ENCODE data around the gene SAMD10. TPM values are rescaled to one million over a fixed set of nuclear protein-coding genes. Genes with fewer than 3 reads are reported as not detected.
"Not testable (repeated sequence)": the region's sequence is repeated elsewhere in the genome, so short reads cannot be mapped to it uniquely, and the experiment has no call there.

SAMD10 gene
- polyA plus RNA-seq, 1 donor, result 5.0 TPM

DNA sequence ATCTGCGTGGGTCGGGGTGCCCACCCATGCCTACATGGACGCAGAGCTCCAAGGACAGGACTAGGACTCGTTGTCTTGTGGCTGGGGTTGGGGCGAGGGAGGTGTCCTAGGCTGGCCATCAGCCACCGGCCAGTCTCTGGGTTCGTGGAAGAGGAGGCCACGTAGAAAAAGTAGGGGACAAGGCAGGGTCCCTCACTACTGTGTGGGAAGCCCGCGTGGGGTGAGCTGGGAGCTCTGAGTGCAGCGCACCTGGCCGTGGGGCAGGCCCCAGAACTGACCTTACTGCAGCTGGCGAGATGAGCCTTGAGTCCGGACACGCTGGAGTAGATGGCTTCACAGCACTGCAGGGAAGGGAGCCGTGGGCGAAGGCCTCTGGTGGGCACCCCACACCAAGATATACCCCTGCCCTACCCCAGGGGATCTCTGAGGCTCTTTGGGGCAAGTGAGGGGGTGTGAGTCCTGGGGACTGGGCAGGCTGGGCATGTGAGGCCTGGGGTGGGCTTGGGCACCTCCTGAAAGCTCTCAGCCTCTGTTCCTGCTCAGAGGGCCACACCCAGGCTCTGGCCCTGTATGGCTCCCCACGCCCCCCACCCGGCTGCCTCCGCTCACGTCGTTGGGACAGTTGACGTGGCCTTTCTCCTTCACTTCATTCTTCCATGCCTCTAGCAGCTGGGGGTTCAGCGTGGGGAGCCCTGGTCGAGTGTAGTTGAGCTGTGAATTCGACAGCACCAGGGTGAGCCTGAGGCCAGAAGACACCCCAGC is 17.6 kb downstream of the SAMD10 start:
- no CpG with 5 or more reads among the region's 26 CpGs for WGBS (ENCODE audit: insufficient coverage, low lambda C conversion rate)
- DNase-seq, result no peak
- Histone ChIP-seq H3K4me3 (ENCODE audit: low read length) (no peak overlapping the region), H3K9me3 (ENCODE audit: control insufficient read depth, low read depth, low read length) (peaks cover 34% of the 10 kb centered on the region), H3K36me3 (ENCODE audit: control insufficient read depth, insufficient read depth, low read length) (peaks cover 33% of the 10 kb centered on the region), H3K4me1 (ENCODE audit: control insufficient read depth, insufficient read depth, low read length) (peaks cover 2% of the 10 kb centered on the region), H3K27me3 (ENCODE audit: control insufficient read depth, insufficient read depth, low read length) (no peaks in the 10 kb centered on the region), H3K27ac (ENCODE audit: low read length) (no peak overlapping the region)

DNA sequence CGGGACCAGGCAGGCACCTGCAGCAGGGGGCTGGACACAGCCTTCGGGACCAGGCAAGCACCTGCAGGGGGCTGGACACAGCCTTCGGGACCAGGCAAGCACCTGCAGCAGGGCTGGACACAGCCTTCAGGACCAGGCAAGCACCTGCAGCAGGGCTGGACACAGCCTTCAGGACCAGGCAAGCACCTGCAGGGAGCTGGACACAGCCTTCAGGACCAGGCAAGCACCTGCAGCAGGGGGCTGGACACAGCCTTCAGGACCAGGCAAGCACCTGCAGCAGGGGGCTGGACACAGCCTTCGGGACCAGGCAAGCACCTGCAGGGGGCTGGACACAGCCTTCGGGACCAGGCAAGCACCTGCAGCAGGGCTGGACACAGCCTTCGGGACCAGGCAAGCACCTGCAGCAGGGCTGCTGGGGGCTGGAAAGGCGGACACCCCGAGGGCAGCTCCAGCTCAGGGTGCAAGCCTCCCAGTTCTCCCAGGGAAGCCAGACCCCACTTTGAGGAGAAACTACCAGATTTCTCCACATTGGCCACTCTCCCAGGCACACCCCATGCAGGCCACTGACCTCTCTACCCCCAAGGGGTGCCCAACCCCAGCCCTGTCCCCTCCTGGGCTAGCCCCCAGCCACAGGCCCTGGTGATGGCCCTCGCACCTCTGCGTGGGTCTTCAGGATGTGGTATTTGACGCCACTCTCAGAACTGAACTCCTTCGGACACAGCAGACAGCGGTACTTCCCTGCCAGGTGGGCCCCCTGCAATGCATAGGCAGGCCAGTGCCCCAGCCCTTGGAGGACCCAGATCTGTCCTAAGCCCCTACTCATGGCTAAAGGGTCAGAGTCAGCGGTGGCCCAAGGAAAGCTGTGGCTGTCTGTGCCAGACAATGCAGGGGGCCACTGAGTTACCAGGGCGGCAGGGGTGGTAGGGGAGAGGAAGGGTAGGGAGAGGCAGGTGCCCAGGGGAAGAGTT is 18.5 kb downstream of the SAMD10 start:
- not testable (repeated sequence) for H3K27ac ChIP-seq (ENCODE audit: low read length); H3K4me3 ChIP-seq (ENCODE audit: low read length); DNase-seq; H3K4me1 ChIP-seq (ENCODE audit: control insufficient read depth, insufficient read depth, low read length); H3K27me3 ChIP-seq (ENCODE audit: control insufficient read depth, insufficient read depth, low read length)
- WGBS (ENCODE audit: insufficient coverage, low lambda C conversion rate), result no CpG with 5 or more reads among the region's 15 CpGs
- Histone ChIP-seq H3K36me3 (ENCODE audit: control insufficient read depth, insufficient read depth, low read length) (peaks cover 25% of the 10 kb centered on the region), H3K9me3 (ENCODE audit: control insufficient read depth, low read depth, low read length) (peaks cover 25% of the 10 kb centered on the region)

DNA sequence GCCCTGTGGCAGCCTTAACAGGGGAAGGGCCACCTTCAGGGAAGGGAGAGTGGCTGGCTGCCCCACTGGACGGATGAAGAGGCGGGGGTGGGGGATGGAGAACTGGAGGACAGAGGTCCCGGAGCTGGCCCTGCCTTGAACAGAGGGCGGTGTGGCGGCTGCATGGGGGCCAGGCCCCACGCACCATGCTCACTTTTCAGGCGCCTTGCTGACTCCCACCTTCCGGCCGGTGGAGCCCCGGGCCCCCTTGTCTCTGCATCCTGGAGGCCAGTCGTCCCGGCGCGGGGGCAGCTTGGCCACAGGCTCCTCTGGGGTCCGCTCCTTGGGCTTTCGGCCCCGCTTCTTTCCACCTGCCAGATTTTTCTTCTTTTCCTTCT is 19.8 kb downstream of the SAMD10 start:
- Histone ChIP-seq H3K4me1 (ENCODE audit: control insufficient read depth, insufficient read depth, low read length) (peaks cover 7% of the 10 kb centered on the region), H3K4me3 (ENCODE audit: low read length) (no peak overlapping the region), H3K36me3 (ENCODE audit: control insufficient read depth, insufficient read depth, low read length) (peaks cover 25% of the 10 kb centered on the region), H3K27me3 (ENCODE audit: control insufficient read depth, insufficient read depth, low read length) (no peaks in the 10 kb centered on the region), H3K27ac (ENCODE audit: low read length) (no peak overlapping the region), H3K9me3 (ENCODE audit: control insufficient read depth, low read depth, low read length) (peaks cover 24% of the 10 kb centered on the region)
- no peak for DNase-seq
- no CpG with 5 or more reads among the region's 17 CpGs for WGBS (ENCODE audit: insufficient coverage, low lambda C conversion rate)

DNA sequence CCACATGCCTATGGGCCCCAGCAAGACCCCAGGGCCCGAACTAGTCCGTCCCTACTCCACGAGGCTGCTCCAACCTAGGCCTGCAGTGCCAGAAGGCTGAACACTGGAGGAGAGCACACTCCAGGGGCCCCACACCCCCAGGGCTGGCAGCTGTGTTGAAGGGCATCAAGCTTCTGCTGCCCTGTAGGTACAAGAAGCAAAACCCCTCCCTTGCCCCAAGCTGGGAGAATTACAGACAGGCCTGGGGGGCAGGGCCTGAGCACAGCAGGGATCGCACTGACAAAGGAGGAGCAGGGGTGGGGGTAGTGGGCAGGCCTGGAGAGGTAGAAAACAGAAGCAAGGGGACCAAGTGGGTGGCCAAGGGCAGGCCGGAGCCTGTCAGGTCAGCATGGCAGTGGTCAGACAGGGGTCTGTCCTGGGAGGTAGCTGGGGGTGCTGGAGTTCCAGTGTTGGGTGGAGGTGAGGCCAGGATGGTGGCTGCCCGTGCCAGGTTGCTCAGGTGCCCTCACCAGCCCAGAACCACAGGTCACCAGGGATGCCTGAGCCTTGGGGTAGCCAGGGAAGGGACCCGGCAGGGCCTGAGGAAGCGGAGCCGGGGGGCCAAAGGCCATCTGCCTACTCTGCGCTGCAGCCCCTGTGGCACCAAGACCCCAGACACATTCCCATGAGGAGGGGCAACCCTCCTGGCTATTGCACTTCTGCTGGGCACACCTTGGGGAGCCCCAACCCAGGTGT is 20.3 kb downstream of the SAMD10 start:
- H3K27ac ChIP-seq (ENCODE audit: low read length), result no peak overlapping the region
- peaks cover 13% of the 10 kb centered on the region for H3K4me1 ChIP-seq (ENCODE audit: control insufficient read depth, insufficient read depth, low read length)
- H3K36me3 ChIP-seq (ENCODE audit: control insufficient read depth, insufficient read depth, low read length), result peaks cover 25% of the 10 kb centered on the region
- H3K9me3 ChIP-seq (ENCODE audit: control insufficient read depth, low read depth, low read length), result peaks cover 19% of the 10 kb centered on the region
- WGBS (ENCODE audit: insufficient coverage, low lambda C conversion rate), result no CpG with 5 or more reads among the region's 10 CpGs
- H3K27me3 ChIP-seq (ENCODE audit: control insufficient read depth, insufficient read depth, low read length), result no peaks in the 10 kb centered on the region
- no peak overlapping the region for H3K4me3 ChIP-seq (ENCODE audit: low read length)
- DNase-seq, result no peak

DNA sequence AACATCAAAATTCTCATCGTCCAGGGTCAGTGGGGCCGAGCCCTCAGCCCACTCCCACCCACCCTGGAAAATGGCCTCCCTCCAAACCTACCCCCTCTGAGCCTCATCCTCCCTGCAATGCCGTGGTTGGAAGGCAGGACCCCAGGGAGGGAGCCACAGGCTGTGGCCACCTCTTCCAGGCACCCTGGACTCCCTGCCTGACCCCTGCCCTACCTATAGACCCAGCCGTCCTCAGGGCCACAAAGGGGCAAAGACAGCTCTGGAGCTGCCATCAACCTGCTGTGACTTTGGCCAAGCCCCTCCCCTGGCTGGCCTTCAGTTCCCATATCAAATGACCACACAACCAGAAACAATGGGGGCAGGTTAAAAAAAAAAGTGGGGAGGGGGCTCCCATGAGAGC is 21.0 kb downstream of the SAMD10 start:
- DNase-seq, result no peak
- no peak overlapping the region for H3K27ac ChIP-seq (ENCODE audit: low read length)
- peaks cover 20% of the 10 kb centered on the region for H3K36me3 ChIP-seq (ENCODE audit: control insufficient read depth, insufficient read depth, low read length)
- no CpG with 5 or more reads among the region's 4 CpGs for WGBS (ENCODE audit: insufficient coverage, low lambda C conversion rate)
- H3K4me1 ChIP-seq (ENCODE audit: control insufficient read depth, insufficient read depth, low read length), result peaks cover 20% of the 10 kb centered on the region
- H3K9me3 ChIP-seq (ENCODE audit: control insufficient read depth, low read depth, low read length), result peaks cover 12% of the 10 kb centered on the region
- no peaks in the 10 kb centered on the region for H3K27me3 ChIP-seq (ENCODE audit: control insufficient read depth, insufficient read depth, low read length)
- H3K4me3 ChIP-seq (ENCODE audit: low read length), result no peak overlapping the region

DNA sequence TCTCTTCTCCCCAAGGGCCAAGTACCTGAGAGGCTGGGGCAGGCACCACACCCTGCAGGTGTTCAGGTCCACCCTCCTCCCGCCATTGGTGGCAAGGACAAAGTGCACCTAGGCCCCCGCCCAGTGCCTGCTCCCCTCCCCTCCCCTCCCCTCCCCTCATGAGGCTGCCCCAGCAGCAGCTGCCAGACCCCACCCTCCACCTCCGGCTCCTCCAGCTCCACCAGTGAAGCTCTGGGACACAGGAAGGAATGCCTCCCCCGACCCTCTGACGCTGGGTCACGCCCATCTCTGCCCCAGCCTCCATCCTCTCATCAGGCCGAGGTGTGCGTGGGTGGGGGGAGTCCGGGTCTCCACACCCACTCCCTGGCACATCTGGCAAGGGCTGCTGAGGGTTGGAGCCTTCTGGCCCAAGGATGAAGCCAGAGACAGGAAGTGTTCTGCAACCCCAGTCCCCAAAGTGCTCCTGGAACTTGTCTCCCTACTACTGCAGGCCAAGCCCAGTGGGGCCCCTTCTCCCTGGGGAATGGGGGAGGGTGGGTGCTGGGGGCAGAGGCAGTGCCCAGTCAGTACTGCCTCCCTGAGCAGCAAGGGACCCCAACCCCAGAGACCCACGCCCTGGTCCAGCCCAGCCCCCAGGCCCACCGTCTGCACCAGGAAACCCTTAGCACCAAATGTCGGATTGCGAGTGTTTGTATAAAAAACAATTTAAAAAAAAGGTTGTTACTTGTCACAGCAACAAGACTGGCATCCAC is 21.6 kb downstream of the SAMD10 start:
- no CpG with 5 or more reads among the region's 13 CpGs for WGBS (ENCODE audit: insufficient coverage, low lambda C conversion rate)
- peak; percentile 77 to 92 for DNase-seq
- Histone ChIP-seq H3K36me3 (ENCODE audit: control insufficient read depth, insufficient read depth, low read length) (peaks cover 18% of the 10 kb centered on the region), H3K27me3 (ENCODE audit: control insufficient read depth, insufficient read depth, low read length) (no peaks in the 10 kb centered on the region), H3K9me3 (ENCODE audit: control insufficient read depth, low read depth, low read length) (peaks cover 6% of the 10 kb centered on the region), H3K4me3 (ENCODE audit: low read length) (peak overlapping the region; percentile 54), H3K4me1 (ENCODE audit: control insufficient read depth, insufficient read depth, low read length) (peaks cover 20% of the 10 kb centered on the region), H3K27ac (ENCODE audit: low read length) (peak overlapping the region; percentile 83)

DNA sequence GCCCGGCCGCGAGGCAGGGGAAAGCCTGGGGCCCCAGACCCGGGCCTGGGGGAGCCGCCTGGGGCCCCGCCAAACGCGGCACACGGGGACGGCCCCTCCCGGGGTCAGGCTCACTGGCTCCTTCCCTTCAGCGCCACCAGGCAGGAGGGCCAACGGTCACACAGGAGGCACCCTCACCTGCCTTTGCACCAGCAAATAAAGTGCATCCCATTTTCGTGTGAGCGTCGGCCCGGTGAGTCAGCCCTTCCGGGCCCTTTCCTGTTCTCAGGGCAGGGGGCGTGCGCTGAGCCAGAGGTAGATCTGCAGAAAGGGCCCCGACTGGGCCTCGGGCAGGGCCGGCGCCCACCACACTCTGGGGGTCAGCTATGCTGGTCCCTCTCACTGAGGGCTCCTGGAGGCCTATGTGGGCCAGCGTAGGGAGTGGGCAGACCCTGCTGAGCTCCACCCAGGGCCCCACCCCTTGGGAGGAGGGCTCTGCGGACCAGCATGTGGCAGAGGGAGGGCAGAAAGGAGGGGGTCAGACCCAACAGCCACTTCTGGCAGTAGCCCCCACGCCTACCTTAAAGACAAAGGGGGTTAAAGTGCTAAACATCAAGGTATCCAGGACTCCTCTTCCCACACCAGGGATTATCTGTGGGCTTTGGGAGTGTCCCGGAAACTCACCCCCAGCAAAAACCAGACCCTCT is 22.3 kb downstream of the SAMD10 start:
- H3K27ac ChIP-seq (ENCODE audit: low read length), result peak overlapping the region; percentile 83
- H3K9me3 ChIP-seq (ENCODE audit: control insufficient read depth, low read depth, low read length), result no peaks in the 10 kb centered on the region
- H3K27me3 ChIP-seq (ENCODE audit: control insufficient read depth, insufficient read depth, low read length), result no peaks in the 10 kb centered on the region
- WGBS (ENCODE audit: insufficient coverage, low lambda C conversion rate), result no CpG with 5 or more reads among the region's 28 CpGs
- peaks cover 16% of the 10 kb centered on the region for H3K36me3 ChIP-seq (ENCODE audit: control insufficient read depth, insufficient read depth, low read length)
- H3K4me3 ChIP-seq (ENCODE audit: low read length), result peak overlapping the region; percentile 54
- peak; percentile 72 to 92 for DNase-seq
- peaks cover 21% of the 10 kb centered on the region for H3K4me1 ChIP-seq (ENCODE audit: control insufficient read depth, insufficient read depth, low read length)

DNA sequence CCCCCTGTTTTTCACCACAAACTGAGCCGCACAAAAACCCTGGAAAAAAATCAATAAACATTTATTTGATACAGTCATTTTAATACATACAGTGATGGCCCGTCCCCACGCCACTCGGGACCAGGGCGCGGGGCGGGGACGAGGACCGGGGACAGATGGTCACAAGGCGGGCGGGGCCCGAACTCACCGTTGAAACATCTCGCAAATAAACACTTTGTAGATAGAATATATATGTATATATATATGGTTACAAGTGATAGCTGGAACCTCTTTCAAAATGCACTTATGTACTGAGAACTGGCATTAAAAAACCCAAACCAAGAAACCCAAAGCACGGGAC is 22.8 kb downstream of the SAMD10 start:
- peak overlapping the region; percentile 54 for H3K4me3 ChIP-seq (ENCODE audit: low read length)
- peak overlapping the region; percentile 83 for H3K27ac ChIP-seq (ENCODE audit: low read length)
- H3K27me3 ChIP-seq (ENCODE audit: control insufficient read depth, insufficient read depth, low read length), result no peaks in the 10 kb centered on the region
- DNase-seq, result no peak
- peaks cover 15% of the 10 kb centered on the region for H3K36me3 ChIP-seq (ENCODE audit: control insufficient read depth, insufficient read depth, low read length)
- peaks cover 26% of the 10 kb centered on the region for H3K4me1 ChIP-seq (ENCODE audit: control insufficient read depth, insufficient read depth, low read length)
- WGBS (ENCODE audit: insufficient coverage, low lambda C conversion rate), result no CpG with 5 or more reads among the region's 15 CpGs
- H3K9me3 ChIP-seq (ENCODE audit: control insufficient read depth, low read depth, low read length), result no peaks in the 10 kb centered on the region

DNA sequence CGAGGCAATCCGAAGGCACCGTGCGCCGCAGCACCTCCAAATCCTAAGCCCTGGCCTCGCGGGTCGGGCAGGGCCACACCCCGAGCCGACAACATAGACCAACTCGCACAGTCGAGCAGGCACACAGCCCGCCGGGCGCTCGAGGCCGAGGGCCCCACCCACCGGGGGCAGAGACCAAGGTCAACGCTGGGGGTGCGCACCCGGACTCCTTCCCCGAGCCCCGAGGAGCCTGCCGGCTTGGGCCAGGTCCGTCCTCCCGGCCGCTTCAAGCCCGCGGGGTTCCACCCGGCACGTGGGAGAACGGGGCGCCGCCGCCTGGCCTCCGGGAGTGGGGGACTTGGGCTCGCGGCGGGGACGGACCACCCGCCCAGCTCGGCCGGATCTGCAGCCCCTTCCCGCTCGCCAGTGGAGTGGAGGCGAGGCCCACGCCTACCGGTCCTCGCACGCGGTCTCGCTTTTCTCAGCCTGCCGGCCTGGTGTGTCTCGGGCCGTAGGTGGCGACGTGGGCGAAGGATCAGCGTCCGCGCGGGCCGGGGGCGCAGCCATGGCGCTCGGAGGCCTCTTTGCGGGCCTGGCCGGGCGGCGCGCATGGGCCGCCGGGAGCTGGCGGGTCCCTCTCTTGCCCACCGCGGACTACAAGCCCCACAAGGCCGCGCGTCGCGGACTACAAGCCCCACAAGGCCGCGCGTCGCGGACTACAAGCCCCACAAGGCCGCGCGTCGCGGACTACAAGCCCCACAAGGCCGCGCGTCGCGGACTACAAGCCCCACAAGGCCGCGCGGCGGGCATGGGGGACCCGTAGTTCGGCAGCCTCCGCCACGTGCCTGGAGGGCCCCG is 23.4 kb downstream of the SAMD10 start, which contains the start of gene UCKL1:
Gene UCKL1, minus strand, starts transcription at position 590 of the 837 bp plus-strand sequence. Its CDS starts 44 bp downstream, at position 546.
- peaks cover 13% of the 10 kb centered on the region for H3K36me3 ChIP-seq (ENCODE audit: control insufficient read depth, insufficient read depth, low read length)
- no CpG with 5 or more reads among the region's 105 CpGs for WGBS (ENCODE audit: insufficient coverage, low lambda C conversion rate)
- H3K27me3 ChIP-seq (ENCODE audit: control insufficient read depth, insufficient read depth, low read length), result no peaks in the 10 kb centered on the region
- H3K4me1 ChIP-seq (ENCODE audit: control insufficient read depth, insufficient read depth, low read length), result peaks cover 26% of the 10 kb centered on the region
- DNase-seq, result peak; percentile 93 to 96
- peak within 1 kb of the TSS; percentile 85 for H3K4me3 ChIP-seq (ENCODE audit: low read length)
- no peaks in the 10 kb centered on the region for H3K9me3 ChIP-seq (ENCODE audit: control insufficient read depth, low read depth, low read length)
- peak within 1 kb of the TSS; percentile 83 for H3K27ac ChIP-seq (ENCODE audit: low read length)

Measured in large intestine (tissue), 3 donors.